MCF 10A (cell line): ENCODE results near the gene ST6GAL2. TPM values are rescaled to one million over a fixed set of nuclear protein-coding genes. Genes with fewer than 3 reads are reported as not detected.

Experiments used
- BruUV-seq: library from RNA; stranded (reverse); fragments of 400-500 nt; replicated peaks from 2 replicates; lab custom pipeline; 2021; lab: Mats Ljungman, UMichigan
- CTCF ChIA-PET: fragments of 300-600 bp; sonication (Branson Sonifier 250); formaldehyde crosslinking; extraction: SDS; loops from one replicate; lab custom pipeline; 2021; ENCODE audit warnings: antibody characterized with exemption, inconsistent platforms; lab: Yijun Ruan, JAX
- POLR2A ChIA-PET: fragments of 300-600, 350-650 bp; sonication (Branson Sonifier 250); formaldehyde crosslinking; extraction: SDS; loops from one replicate; lab custom pipeline; 2020; ENCODE audit warnings: antibody characterized with exemption, inconsistent platforms; lab: Yijun Ruan, JAX
- DNase-seq: peaks from one replicate; pipeline ENCODE4 v3.0.0-alpha.2; 2018; ENCODE audit not compliant: unreplicated experiment
- H3K27ac Mint-ChIP-seq: one replicate; pipeline ENCODE4 v1.8.0; 2022; ENCODE audit warnings: mild to moderate bottlenecking, low read depth, mixed read lengths; ENCODE audit not compliant: unreplicated experiment
- H3K27me3 Mint-ChIP-seq: one replicate; pipeline ENCODE4 v1.8.0; 2022; ENCODE audit warnings: mixed read lengths; ENCODE audit not compliant: insufficient read depth, unreplicated experiment
- H3K36me3 Mint-ChIP-seq: one replicate; pipeline ENCODE4 v1.8.0; 2022; ENCODE audit warnings: mild to moderate bottlenecking, moderate library complexity, mixed read lengths; ENCODE audit not compliant: insufficient read depth, unreplicated experiment
- H3K4me1 Mint-ChIP-seq: one replicate; pipeline ENCODE4 v1.8.0; 2022; ENCODE audit warnings: mixed read lengths; ENCODE audit not compliant: insufficient read depth, unreplicated experiment
- H3K4me3 Mint-ChIP-seq: one replicate; pipeline ENCODE4 v1.8.0; 2022; ENCODE audit warnings: mild to moderate bottlenecking, moderate library complexity, mixed read lengths; ENCODE audit not compliant: unreplicated experiment
- H3K9me3 Mint-ChIP-seq: one replicate; pipeline ENCODE4 v1.8.0; 2022; ENCODE audit warnings: mixed read lengths; ENCODE audit not compliant: unreplicated experiment
- intact Hi-C: fragments of 100-400 bp; cut with micrococcal nuclease; formaldehyde crosslinking; loops from 2 replicates; pipeline ENCODE4 v1.14.1; 2022
- total RNA-seq: library from RNA; stranded (reverse); gene quantifications from 2 replicates; pipeline ENCODE4 v1.2.3, GENCODE V29; 2022
- TF ChIP-seq, protein P1 (sequence below): fragments of 200-600 bp; IDR thresholded peaks from one replicate; pipeline ENCODE4 v1.8.0; 2022; ENCODE audit warnings: antibody characterized with exemption, mild to moderate bottlenecking; ENCODE audit not compliant: unreplicated experiment

Gene ST6GAL2
- total RNA-seq, 1 experiment from 2014 or later, result 0.68 TPM

DNA sequence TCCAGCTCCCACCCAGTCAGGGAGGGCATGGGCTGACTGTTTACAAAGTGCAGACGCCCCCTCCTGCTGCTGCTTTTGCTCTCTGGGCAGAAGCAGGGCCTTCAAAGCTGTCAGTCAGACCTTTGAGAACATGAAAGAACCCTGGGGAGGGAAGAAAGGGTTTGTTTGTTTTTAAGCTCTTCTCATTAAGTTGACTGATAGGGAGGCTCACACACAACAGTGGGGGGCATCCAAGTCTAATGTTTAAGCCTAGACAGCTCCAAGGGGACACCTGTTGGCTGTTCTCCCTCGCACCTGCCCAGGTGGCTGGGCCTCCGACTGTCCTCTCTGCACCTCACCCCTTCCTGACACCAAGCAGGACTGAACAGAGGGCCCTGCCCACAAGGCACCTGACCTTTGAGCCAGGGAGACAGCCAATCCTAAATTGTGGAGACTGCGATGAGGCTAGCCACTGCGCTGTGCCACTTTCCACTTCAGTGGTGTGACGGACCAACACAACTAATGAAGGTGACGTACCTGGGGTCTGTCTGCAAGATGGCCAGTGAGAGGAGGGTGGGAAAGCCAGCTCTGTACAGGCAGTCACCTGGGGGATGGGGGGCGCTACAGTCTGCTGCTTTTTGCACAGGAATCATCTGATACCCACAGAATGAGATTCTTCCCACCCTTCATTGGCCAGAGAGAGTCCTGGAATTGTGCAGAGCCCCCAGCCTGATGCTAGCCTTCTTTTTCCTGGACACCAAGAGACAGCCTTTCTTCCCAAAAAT, 16.3 kb downstream of the ST6GAL2 start:
- Mint-ChIP-seq H3K27me3 (no peaks in the 10 kb centered on the region), H3K4me1 (peaks cover 15% of the 10 kb centered on the region), H3K4me3 (no peak overlapping the region), H3K27ac (no peak overlapping the region), H3K9me3 (no peaks in the 10 kb centered on the region), H3K36me3 (no peaks in the 10 kb centered on the region)
- ChIA-PET POLR2A (interaction anchor here (1.1 kb wide), 1 partner anchor 13 kb away, joined by 3 read pairs; no protein-coding TSS in a partner anchor), CTCF (interaction anchor here (0.5 to 1.0 kb wide), 3 partner anchors 155 to 1067 kb away, joined by 3 to 4 read pairs (median 3); no protein-coding TSS in a partner anchor)
- TF ChIP-seq, protein P1, sequence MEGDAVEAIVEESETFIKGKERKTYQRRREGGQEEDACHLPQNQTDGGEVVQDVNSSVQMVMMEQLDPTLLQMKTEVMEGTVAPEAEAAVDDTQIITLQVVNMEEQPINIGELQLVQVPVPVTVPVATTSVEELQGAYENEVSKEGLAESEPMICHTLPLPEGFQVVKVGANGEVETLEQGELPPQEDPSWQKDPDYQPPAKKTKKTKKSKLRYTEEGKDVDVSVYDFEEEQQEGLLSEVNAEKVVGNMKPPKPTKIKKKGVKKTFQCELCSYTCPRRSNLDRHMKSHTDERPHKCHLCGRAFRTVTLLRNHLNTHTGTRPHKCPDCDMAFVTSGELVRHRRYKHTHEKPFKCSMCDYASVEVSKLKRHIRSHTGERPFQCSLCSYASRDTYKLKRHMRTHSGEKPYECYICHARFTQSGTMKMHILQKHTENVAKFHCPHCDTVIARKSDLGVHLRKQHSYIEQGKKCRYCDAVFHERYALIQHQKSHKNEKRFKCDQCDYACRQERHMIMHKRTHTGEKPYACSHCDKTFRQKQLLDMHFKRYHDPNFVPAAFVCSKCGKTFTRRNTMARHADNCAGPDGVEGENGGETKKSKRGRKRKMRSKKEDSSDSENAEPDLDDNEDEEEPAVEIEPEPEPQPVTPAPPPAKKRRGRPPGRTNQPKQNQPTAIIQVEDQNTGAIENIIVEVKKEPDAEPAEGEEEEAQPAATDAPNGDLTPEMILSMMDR, result no peak
- intact Hi-C loops, result loop anchor here (10.0 kb wide), 2 partner anchors 265 to 535 kb away; no protein-coding TSS in a partner anchor
- BruUV-seq, result no TSS peak
- DNase-seq, result no peak

DNA sequence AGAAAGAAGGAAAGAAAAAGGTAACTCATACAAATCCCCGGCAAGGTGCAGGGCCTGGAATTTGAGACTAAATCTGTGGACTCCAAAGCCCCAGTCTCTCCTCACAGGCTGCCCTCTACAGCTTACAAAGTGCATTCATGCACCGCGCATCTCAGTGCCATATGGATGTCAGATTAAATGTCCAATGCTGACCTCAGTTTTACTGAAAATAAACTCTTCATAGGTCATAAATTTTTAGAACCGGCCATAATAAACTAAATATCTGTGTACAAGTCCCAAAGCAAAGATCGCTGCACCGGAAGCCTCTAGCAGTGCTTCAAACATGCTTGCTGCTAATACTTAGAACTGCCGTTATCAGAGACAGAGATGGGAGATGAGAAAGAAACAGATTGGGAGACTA, 17.7 kb downstream of the ST6GAL2 start:
- no peaks in the 10 kb centered on the region for H3K9me3 Mint-ChIP-seq
- no peaks in the 10 kb centered on the region for H3K27me3 Mint-ChIP-seq
- H3K36me3 Mint-ChIP-seq, result no peaks in the 10 kb centered on the region
- TF ChIP-seq, protein P1, result peak; percentile 21
- no TSS peak for BruUV-seq
- H3K4me3 Mint-ChIP-seq, result no peak overlapping the region
- DNase-seq, result no peak
- POLR2A ChIA-PET, result no interaction called here
- no peak overlapping the region for H3K27ac Mint-ChIP-seq
- H3K4me1 Mint-ChIP-seq, result peaks cover 15% of the 10 kb centered on the region
- intact Hi-C loops, result loop anchor here (10.0 kb wide), 2 partner anchors 267 to 537 kb away; no protein-coding TSS in a partner anchor
- CTCF ChIA-PET, result interaction anchor here (0.6 to 1.0 kb wide), 2 partner anchors 18 to 725 kb away, joined by 3 to 4 read pairs; no protein-coding TSS in a partner anchor

DNA sequence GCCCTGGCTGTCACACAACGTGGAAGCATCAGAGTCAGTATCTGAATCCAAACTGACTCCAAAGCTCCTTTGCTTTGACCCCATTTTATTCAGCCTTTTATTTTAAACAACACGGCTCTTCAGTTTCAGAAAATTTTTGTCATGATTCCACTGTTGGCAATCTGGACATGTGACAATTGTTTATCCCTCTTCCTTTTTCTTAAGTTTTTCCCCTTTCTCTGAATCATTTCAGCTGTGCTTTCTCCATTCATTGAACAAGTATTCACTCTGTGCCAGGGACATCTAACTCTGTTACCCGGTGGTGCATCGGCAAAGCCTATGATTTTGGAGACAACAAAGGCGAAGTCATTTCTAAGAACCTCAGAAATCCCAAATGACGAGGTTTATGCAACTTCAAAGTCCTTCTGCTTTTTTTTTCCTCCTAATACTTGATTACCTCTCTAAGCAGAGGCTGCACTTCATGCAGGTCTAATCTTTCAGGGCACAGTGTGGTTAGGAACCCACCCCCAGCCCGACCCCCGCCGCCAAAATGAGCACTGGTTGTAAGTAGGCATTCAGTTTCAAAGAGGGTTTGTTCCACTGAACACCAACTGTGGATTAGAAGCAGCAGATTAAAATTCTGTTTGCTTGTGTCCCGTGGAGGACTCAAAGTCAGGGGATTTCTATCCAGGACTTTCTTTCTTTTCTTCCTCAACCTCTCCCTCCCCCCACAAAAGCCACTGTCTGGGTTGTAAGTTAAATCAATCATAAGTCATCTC, 18.6 kb downstream of the ST6GAL2 start:
- Mint-ChIP-seq H3K4me3 (no peak overlapping the region), H3K27me3 (no peaks in the 10 kb centered on the region), H3K9me3 (no peaks in the 10 kb centered on the region), H3K36me3 (no peaks in the 10 kb centered on the region), H3K27ac (no peak overlapping the region), H3K4me1 (peaks cover 15% of the 10 kb centered on the region)
- DNase-seq, result no peak
- TF ChIP-seq, protein P1, result no peak
- ChIA-PET CTCF (interaction anchor here (0.7 to 1.0 kb wide), 3 partner anchors 8 to 803 kb away, joined by 3 read pairs; no protein-coding TSS in a partner anchor), POLR2A (interaction anchor here (0.7 to 1.5 kb wide), 2 partner anchors 12 to 130 kb away, joined by 3 read pairs; no protein-coding TSS in a partner anchor)
- no TSS peak for BruUV-seq
- intact Hi-C loops, result loop anchor here (10.0 kb wide), 2 partner anchors 267 to 537 kb away; no protein-coding TSS in a partner anchor
